Measurements from ENCODE around the gene ANXA3.

The ANXA3 gene

GRCh38 chr4:78612398-78613178, 61.0 kb downstream of the ANXA3 start:
- no peaks in the 10 kb centered on the region for H3K9me3 ChIP-seq (ENCODE audit: insufficient read depth, low read depth, low read length)
- no peak overlapping the region for H3K27ac ChIP-seq (ENCODE audit: low read depth, low read length)
- H3K4me1 ChIP-seq (ENCODE audit: insufficient read depth, low read length) = no peaks in the 10 kb centered on the region
- WGBS = 93% methylated on average over 3 of the region's 3 CpGs
- H3K27me3 ChIP-seq (ENCODE audit: insufficient read depth, low read length) = no peaks in the 10 kb centered on the region
- H3K9ac ChIP-seq (ENCODE audit: low read depth, low read length) = no peak overlapping the region
- H3K36me3 ChIP-seq (ENCODE audit: insufficient read depth, low read length) = peaks cover 19% of the 10 kb centered on the region; the same call in 1 of the 2 replicates
- no peak overlapping the region for H3K4me3 ChIP-seq (ENCODE audit: low read length)

GRCh38 chr4:78613522-78614321, 62.2 kb downstream of the ANXA3 start:
- no peaks in the 10 kb centered on the region for H3K27me3 ChIP-seq (ENCODE audit: insufficient read depth, low read length)
- peaks cover 14% of the 10 kb centered on the region; the same call in 1 of the 2 replicates for H3K36me3 ChIP-seq (ENCODE audit: insufficient read depth, low read length)
- H3K9ac ChIP-seq (ENCODE audit: low read depth, low read length) = no peak overlapping the region
- H3K27ac ChIP-seq (ENCODE audit: low read depth, low read length) = no peak overlapping the region
- no peaks in the 10 kb centered on the region for H3K9me3 ChIP-seq (ENCODE audit: insufficient read depth, low read depth, low read length)
- H3K4me1 ChIP-seq (ENCODE audit: insufficient read depth, low read length) = no peaks in the 10 kb centered on the region
- WGBS = 87% methylated on average over 7 of the region's 7 CpGs
- no peak overlapping the region for H3K4me3 ChIP-seq (ENCODE audit: low read length)

DNA sequence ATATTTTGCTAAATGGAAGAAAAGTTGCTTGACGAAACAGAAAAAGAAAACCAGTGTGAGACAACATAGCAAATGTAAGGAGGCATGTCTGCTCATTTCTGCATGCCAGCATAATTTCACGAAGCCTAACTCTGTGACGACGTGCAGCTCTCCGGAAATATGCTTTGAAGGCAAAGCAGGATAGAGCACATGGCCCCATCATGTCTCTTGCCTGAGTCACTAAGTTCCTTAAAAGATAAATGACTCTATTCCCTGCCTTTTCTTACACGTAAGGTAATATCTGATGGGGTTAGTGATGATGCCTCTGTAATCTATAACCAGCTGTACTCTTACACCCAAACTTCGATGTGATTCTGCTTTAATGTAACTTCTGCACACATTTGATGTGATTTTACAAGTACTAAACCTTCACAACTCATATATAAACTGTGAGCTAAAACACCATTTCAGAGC, 64.5 kb downstream of the ANXA3 start:
- H3K9me3 ChIP-seq (ENCODE audit: insufficient read depth, low read depth, low read length) = no peaks in the 10 kb centered on the region

DNA sequence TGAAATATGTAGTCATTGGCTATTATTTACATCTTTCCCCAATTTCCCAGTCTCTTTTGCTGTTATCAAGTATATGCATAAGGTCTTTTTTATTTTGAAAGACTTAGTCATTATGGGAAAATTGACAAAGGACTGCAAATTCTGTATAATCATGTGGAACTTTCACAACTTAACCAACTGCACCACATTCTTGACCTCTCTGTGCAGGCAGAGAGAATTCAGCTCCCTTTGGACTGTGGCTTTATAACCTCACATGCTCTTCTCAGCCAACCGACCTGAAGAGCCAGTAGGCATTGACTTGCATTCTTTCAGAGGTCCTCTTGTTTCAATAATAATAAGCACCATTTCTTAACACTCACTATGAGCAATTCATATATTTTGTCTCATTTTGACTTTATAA, 66.9 kb downstream of the ANXA3 start:
- Histone ChIP-seq H3K27me3 (ENCODE audit: insufficient read depth, low read length) (no peaks in the 10 kb centered on the region), H3K4me1 (ENCODE audit: insufficient read depth, low read length) (no peaks in the 10 kb centered on the region), H3K9ac (ENCODE audit: low read depth, low read length) (no peak overlapping the region), H3K36me3 (ENCODE audit: insufficient read depth, low read length) (no peaks in the 10 kb centered on the region), H3K4me3 (ENCODE audit: low read length) (no peak overlapping the region), H3K27ac (ENCODE audit: low read depth, low read length) (no peak overlapping the region), H3K9me3 (ENCODE audit: insufficient read depth, low read depth, low read length) (no peaks in the 10 kb centered on the region)
- WGBS = 79% methylated on average over 1 of the region's 1 CpG

More for the DNA sequence above, 64.5 kb downstream of the ANXA3 start:
- Histone ChIP-seq H3K27ac (ENCODE audit: low read depth, low read length) (no peak overlapping the region), H3K4me1 (ENCODE audit: insufficient read depth, low read length) (no peaks in the 10 kb centered on the region), H3K27me3 (ENCODE audit: insufficient read depth, low read length) (no peaks in the 10 kb centered on the region), H3K9ac (ENCODE audit: low read depth, low read length) (no peak overlapping the region), H3K4me3 (ENCODE audit: low read length) (no peak overlapping the region), H3K36me3 (ENCODE audit: insufficient read depth, low read length) (no peaks in the 10 kb centered on the region)
- 89% methylated on average over 7 of the region's 7 CpGs for WGBS

DNA sequence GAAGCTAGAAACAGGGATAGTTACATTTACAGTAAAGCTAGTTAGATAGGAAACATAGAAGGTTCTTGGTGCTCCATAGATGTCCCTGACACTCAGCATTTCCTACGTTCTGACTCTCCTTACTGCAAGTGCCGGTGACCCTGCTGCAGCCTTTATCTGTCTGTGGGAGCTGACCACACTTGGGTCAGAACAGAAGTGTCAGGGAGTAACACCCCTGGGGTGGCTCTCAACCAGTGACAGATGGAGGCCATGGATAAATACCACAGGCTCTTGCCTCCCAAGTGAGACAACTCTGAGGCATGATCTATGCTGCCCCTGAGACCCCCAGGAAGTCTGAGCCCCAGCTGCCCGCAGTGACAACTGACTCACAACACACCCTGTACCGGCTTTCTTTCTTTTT, 69.8 kb downstream of the ANXA3 start:
- no peaks in the 10 kb centered on the region for H3K4me1 ChIP-seq (ENCODE audit: insufficient read depth, low read length)
- no peak overlapping the region for H3K4me3 ChIP-seq (ENCODE audit: low read length)
- H3K27me3 ChIP-seq (ENCODE audit: insufficient read depth, low read length) = no peaks in the 10 kb centered on the region
- H3K36me3 ChIP-seq (ENCODE audit: insufficient read depth, low read length) = no peaks in the 10 kb centered on the region
- 88% methylated on average over 4 of the region's 4 CpGs for WGBS
- no peaks in the 10 kb centered on the region for H3K9me3 ChIP-seq (ENCODE audit: insufficient read depth, low read depth, low read length)
- no peak overlapping the region for H3K27ac ChIP-seq (ENCODE audit: low read depth, low read length)
- no peak overlapping the region for H3K9ac ChIP-seq (ENCODE audit: low read depth, low read length)

- Histone ChIP-seq H3K27ac (ENCODE audit: low read depth, low read length) (no peak overlapping the region), H3K36me3 (ENCODE audit: insufficient read depth, low read length) (no peaks in the 10 kb centered on the region), H3K4me1 (ENCODE audit: insufficient read depth, low read length) (no peaks in the 10 kb centered on the region), H3K9ac (ENCODE audit: low read depth, low read length) (no peak overlapping the region), H3K9me3 (ENCODE audit: insufficient read depth, low read depth, low read length) (no peaks in the 10 kb centered on the region), H3K4me3 (ENCODE audit: low read length) (no peak overlapping the region), H3K27me3 (ENCODE audit: insufficient read depth, low read length) (no peaks in the 10 kb centered on the region)
- WGBS = 80% methylated on average over 6 of the region's 6 CpGs
Observed at GRCh38 chr4:78622253-78622979, 70.8 kb downstream of the ANXA3 start.

GRCh38 chr4:78624048-78624447, 72.5 kb downstream of the ANXA3 start:
- Histone ChIP-seq H3K9me3 (ENCODE audit: insufficient read depth, low read depth, low read length) (no peaks in the 10 kb centered on the region), H3K9ac (ENCODE audit: low read depth, low read length) (no peak overlapping the region), H3K27me3 (ENCODE audit: insufficient read depth, low read length) (no peaks in the 10 kb centered on the region), H3K4me1 (ENCODE audit: insufficient read depth, low read length) (no peaks in the 10 kb centered on the region), H3K27ac (ENCODE audit: low read depth, low read length) (no peak overlapping the region), H3K4me3 (ENCODE audit: low read length) (no peak overlapping the region), H3K36me3 (ENCODE audit: insufficient read depth, low read length) (no peaks in the 10 kb centered on the region)
- 84% methylated on average over 6 of the region's 7 CpGs for WGBS

- WGBS = 91% methylated on average over 1 of the region's 2 CpGs
- Histone ChIP-seq H3K9ac (ENCODE audit: low read depth, low read length) (no peak overlapping the region), H3K4me3 (ENCODE audit: low read length) (no peak overlapping the region), H3K9me3 (ENCODE audit: insufficient read depth, low read depth, low read length) (no peaks in the 10 kb centered on the region), H3K27me3 (ENCODE audit: insufficient read depth, low read length) (no peaks in the 10 kb centered on the region), H3K4me1 (ENCODE audit: insufficient read depth, low read length) (no peaks in the 10 kb centered on the region), H3K36me3 (ENCODE audit: insufficient read depth, low read length) (no peaks in the 10 kb centered on the region), H3K27ac (ENCODE audit: low read depth, low read length) (no peak overlapping the region)
Observed at GRCh38 chr4:78625073-78625472, 73.5 kb downstream of the ANXA3 start.

DNA sequence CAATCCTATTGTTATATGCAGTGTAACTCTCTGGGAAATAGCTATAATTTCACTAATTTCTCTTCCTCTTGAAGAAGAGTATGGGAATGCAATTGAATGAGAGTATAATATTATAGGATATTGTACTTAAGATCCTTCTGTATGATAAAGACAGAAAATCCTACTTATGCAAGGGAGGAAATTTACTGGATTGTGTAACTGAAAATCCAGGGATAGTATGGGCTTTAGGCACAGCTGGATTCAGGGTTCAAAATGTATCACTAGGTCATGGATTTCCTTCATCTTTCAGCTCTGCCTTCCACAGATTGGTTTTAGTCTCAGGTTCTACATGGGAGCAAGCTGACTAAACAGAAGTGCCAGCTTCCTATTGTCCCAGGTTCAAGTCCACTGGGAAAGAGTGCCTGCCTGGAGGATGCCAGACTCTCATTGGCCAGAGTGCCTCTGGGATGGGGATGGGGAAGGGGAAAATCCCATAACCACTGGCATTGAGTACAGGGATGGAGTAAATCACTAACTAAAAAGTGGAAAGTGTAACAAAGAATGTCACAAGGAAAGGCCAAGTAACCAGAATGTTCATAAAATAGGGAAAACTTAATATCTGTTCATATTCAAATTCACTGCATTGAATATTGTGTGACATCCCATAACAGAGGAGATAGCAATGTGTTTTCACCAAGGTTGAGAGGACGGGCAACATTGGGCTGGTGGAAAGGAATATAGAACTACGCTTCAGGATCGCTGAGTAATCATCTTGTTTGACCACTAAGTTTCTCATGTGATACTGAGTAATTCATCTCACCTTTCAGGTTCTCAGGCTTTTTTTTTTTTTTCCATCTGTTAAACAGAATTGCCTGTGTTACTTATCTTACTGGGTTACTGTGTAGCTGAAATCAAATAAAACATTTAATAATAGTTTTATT, 75.7 kb downstream of the ANXA3 start:
- H3K27me3 ChIP-seq (ENCODE audit: insufficient read depth, low read length) = no peaks in the 10 kb centered on the region
- H3K9ac ChIP-seq (ENCODE audit: low read depth, low read length) = no peak overlapping the region
- no peaks in the 10 kb centered on the region for H3K36me3 ChIP-seq (ENCODE audit: insufficient read depth, low read length)
- no peaks in the 10 kb centered on the region for H3K9me3 ChIP-seq (ENCODE audit: insufficient read depth, low read depth, low read length)
- WGBS = 96% methylated on average over 3 of the region's 3 CpGs
- H3K4me1 ChIP-seq (ENCODE audit: insufficient read depth, low read length) = no peaks in the 10 kb centered on the region
- H3K4me3 ChIP-seq (ENCODE audit: low read length) = no peak overlapping the region
- H3K27ac ChIP-seq (ENCODE audit: low read depth, low read length) = no peak overlapping the region

GRCh38 chr4:78627966-78628678, 76.6 kb downstream of the ANXA3 start:
- WGBS = 90% methylated on average over 4 of the region's 4 CpGs
- Histone ChIP-seq H3K36me3 (ENCODE audit: insufficient read depth, low read length) (no peaks in the 10 kb centered on the region), H3K9ac (ENCODE audit: low read depth, low read length) (no peak overlapping the region), H3K27me3 (ENCODE audit: insufficient read depth, low read length) (no peaks in the 10 kb centered on the region), H3K27ac (ENCODE audit: low read depth, low read length) (no peak overlapping the region), H3K4me1 (ENCODE audit: insufficient read depth, low read length) (no peaks in the 10 kb centered on the region), H3K4me3 (ENCODE audit: low read length) (no peak overlapping the region), H3K9me3 (ENCODE audit: insufficient read depth, low read depth, low read length) (no peaks in the 10 kb centered on the region)
